HG03060 (cell line): ENCODE data around the gene KCNMB2.

Experiments used
- ATAC-seq: cut with Tn5 transposase; IDR thresholded peaks from one replicate; pipeline ENCODE4 v1.9.1; 2021; ENCODE audit warnings: low read depth, moderate number of reproducible peaks; ENCODE audit not compliant: unreplicated experiment

Gene KCNMB2

DNA sequence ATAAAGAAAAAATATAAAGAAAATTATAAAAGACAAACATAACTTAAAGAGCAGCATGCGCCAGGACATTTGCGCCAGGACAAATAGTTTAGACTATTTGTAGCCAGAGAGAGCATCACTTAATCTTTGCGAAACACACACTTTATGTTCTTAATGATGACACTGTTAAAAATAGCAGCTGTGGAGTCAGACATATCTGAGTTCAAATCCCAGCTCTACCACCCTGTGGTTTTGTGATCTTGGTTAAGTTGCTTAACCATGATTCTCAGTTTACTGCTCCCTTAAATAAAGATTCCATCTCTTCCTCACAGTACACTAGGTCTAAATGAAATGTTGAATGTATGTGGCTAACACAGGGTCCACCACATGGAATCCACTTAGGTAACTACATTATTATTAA is 31.4 kb downstream of the KCNMB2 start:
- no peak for ATAC-seq

GRCh38 chr3:178568155-178568731 is 32.0 kb downstream of the KCNMB2 start:
- no peak for ATAC-seq

- ATAC-seq = no peak
Observed at GRCh38 chr3:178568911-178569310, 32.7 kb downstream of the KCNMB2 start.

DNA sequence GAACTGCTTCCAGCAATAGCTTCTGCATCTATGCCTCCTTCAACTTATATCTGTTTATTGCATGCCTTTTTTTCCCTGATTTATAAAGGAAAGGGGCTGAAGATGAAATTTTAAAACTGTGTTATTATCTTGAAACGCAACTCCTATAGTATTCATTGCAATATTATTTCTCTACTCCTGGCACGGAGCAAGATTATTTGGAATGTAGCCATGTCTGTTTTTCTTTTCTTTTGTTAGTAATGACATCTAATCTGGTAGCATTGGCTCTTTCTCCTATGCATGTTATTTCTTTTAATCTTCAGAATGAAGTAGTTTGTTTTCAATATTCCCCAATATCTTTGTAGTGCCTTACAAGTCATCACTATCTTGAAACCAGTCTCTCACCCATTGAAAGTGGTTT is 33.6 kb downstream of the KCNMB2 start:
- no peak for ATAC-seq

DNA sequence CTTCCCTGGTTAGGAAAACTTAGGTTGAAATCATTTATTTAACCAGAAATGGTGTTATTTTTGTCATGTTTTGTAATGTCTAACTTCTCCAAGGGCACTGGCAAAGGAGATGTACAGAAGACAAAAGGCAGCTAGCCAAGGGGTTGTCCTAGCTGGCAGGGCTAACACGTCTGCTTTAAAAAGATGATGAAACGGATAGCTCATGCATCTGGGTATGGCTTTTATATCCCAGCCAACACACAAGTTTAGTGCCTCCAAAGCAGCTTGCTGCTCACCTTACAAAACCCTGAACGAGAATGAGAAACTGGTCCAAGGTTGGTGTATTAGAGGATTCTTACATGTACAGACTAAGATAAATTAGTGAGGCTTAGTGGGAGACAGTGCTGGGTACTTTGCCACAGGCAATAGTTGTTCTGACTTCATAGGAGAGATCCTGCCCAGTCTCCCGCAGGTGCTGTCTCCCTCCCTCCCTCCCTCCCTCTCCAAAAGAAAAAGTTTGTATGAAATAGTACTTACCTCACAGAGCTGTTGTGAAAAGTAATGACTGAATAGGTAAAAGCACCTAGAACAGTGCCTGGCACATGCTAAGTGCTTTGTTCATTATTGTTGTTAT is 47.8 kb downstream of the KCNMB2 start:
- no peak for ATAC-seq

GRCh38 chr3:178584722-178585380 is 48.6 kb downstream of the KCNMB2 start:
- ATAC-seq = no peak

DNA sequence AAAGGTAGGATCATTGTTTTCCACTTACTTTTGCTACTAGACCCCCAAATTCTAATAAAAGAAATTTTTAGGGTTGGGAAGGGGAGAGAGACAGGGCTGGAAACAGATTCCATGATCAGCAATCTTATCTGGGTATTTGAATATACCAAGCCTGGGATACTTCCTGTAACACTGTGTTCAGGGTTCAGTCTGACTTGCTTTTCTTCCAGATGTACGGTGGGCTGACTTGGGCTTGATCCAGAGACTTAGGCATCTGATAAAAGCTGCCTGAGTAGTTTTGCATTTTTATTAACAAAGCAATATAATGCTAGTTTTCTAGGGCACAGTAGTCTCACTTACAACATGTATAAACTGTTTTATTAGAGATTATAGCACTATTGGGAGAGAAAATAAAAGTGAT is 49.2 kb downstream of the KCNMB2 start:
- no peak for ATAC-seq

- no peak for ATAC-seq
Observed at GRCh38 chr3:178586076-178586475, 49.8 kb downstream of the KCNMB2 start.

- ATAC-seq = no peak
Observed at GRCh38 chr3:178588628-178589027, 52.4 kb downstream of the KCNMB2 start.

- ATAC-seq = no peak
Observed at GRCh38 chr3:178593786-178594185, 57.5 kb downstream of the KCNMB2 start.

GRCh38 chr3:178597371-178597770 is 61.1 kb downstream of the KCNMB2 start:
- ATAC-seq = no peak

DNA sequence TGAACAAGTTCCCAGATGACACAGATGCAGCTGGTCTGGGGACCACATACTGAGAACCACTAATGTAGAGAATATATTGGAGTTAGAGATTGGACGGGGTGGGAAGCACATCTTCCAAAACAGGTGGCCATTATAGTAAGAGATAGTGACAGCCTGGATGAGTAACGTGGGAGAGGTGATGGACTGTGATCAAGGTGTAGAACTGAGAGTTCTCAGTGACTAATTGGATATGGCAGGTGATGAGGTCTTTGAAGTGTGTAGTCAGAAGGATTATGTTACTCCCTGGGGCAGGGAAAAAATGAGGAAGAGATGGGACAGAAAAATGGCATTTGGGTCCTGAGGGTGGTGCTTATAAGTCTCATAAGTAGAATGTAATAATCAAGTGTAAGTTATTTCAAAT is 66.6 kb downstream of the KCNMB2 start:
- no peak for ATAC-seq

- ATAC-seq = no peak
Observed at GRCh38 chr3:178603735-178604134, 67.5 kb downstream of the KCNMB2 start.

DNA sequence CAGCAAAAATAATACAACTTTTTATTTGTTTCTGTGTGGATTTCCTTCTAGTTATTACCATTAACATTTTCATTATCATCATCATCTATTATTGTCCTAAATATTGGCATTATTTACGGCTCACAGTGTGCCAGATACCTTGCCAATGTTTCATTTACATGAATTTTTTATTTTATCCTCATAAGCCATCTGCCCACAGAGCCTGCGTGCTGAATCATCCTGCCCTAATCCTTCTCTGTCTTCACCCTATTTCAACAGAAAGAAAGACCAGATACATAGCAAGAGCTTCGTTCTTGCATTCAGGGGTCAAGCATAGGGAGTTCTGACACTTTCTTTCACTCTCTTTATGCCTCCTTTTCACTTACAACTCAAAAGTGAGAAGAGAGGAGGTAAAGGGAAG is 82.0 kb downstream of the KCNMB2 start:
- no peak for ATAC-seq

- no peak for ATAC-seq
Observed at GRCh38 chr3:178618896-178619295, 82.7 kb downstream of the KCNMB2 start.

GRCh38 chr3:178623666-178624255 is 87.5 kb downstream of the KCNMB2 start:
- ATAC-seq = no peak

DNA sequence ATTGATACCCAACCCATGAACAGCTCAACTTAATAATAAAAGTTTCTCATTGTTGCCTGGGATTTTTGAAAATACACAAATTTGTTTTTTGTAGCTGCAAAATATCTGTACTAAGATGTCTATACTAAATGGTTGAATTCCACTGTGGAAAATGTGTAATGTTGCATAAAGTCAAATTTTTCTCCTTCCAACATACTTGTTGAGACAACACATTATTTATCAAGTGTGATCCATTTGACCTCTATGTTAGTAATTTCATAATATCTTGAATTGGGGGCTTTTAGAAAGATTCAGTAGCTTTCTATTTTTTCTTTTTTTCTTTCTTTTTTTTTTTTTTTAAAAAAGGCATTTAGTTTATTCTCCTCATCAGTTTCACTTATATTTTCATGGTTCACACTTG is 88.0 kb downstream of the KCNMB2 start:
- no peak for ATAC-seq

- no peak for ATAC-seq
Observed at GRCh38 chr3:178625053-178625600, 88.9 kb downstream of the KCNMB2 start.

DNA sequence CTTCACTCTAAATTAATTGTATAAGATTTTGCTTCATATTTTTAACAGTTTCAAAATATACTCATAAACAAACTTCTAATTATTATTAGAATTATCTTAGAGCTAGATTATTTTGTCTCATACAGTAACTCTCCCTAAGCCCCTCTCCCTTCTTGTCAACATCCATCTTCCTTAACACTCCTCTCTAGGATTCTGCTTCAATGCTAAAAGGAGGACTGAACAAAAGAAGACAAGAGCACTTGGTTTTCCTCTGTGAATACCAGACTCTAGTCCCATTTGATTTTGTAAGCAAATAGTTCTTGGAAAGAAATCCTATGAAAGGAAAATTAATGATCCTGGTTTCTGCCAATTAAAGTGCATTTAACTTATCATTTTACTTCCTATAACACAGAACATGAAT is 91.8 kb downstream of the KCNMB2 start:
- ATAC-seq = no peak

GRCh38 chr3:178629430-178630178 is 93.4 kb downstream of the KCNMB2 start:
- no peak for ATAC-seq

DNA sequence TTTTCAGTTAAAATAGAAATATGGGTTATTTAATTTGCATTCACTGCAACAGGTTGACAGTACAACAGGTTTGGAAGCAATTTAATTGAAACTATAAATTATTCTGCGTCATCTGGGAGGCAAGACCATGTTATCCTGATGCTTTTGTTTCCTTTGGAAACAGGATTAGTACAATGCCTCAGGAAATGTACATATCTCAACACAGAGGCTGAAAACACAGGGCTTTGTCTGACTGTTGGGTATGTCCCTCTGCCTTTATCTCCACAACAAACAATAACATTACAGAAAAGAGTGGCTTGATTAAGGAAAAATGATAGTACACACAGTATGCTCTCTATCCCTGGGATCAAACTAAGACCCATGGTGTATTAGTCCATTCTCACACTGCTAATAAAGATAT is 95.7 kb downstream of the KCNMB2 start:
- no peak for ATAC-seq
